ENCODE measurements around the gene TRPM3.
A peak's percentile ranks its signal among the peaks of the same experiment; 100 is the strongest.
"Not testable (repeated sequence)": the region's sequence is repeated elsewhere in the genome, so short reads cannot be mapped to it uniquely, and the experiment has no call there.

TRPM3 gene

DNA sequence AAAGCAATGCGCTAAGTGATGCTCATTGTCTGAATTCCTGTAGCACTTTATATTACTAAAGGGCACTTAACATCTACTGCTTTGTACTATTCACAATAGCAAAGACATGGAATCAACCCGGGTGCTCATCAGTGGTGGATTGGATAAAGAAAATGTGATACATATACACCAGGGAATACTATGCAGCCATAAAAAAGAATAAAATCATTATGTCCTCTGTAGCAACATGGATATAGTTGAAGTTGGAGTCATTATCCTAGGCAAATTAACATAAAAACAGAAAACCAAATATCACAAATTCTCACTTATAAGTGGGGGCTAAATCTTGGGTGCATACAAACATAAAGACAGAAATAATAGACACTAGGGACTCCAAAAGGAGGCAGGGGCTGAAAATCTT is 308.3 kb downstream of the TRPM3 start:
- DNase-seq = no peak

DNA sequence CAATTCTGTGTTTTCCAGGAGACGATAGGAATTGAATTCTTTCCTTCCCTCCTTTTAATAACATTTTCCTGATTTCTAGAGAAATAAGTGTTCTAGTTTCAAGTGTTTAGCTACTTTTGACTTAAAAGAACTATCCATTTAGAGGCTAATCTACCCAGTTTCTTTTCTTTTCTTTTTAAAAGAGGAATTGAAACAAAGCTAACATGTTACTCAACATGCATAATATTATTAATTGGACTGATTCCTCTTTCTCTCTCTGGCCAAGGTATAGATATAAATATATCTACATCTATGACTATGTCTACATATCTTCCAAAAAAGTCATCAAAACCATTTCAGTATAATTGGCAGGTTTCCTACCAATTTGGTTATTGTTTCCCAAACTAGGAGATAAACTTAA is 309.8 kb downstream of the TRPM3 start:
- no peak for DNase-seq

DNA sequence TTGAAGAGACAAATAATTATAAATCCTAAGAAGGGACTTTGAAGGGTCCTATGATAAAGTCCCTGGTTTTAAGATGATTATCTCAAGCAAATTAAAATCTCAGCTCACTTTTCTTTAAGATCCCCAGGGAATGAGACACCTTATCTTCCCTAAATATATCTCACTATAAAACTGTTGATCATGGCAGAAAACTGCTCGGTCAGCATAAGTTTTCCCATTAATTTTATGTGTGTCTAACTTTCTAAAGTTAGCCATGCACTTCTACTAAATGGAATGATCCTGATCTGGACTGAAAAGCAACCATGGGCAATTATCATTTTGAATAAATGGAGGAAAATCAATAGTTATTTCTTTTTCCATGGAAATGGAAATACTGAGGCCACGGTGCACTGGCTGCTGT is 314.5 kb downstream of the TRPM3 start:
- no peak for DNase-seq

DNA sequence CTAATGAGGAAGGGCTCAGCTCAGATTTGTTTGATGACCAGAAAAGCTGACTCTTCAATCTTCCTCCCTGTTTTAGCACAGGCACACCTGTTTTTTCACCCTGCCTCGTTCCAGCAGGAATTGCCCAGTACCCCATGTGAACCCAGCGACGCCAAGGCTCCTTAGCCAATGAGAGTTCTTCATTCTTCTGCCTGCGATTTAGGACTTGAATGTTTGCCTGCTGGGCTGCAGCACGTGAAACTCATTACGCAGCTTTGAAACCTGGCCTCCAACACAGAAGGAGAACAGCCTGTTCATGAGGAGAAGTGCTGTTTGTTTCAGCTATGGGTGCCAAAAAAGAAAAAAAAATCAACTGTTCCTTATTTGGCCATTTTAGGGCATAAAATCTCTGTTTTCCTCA is 315.5 kb downstream of the TRPM3 start:
- peak; percentile 44 for DNase-seq

DNA sequence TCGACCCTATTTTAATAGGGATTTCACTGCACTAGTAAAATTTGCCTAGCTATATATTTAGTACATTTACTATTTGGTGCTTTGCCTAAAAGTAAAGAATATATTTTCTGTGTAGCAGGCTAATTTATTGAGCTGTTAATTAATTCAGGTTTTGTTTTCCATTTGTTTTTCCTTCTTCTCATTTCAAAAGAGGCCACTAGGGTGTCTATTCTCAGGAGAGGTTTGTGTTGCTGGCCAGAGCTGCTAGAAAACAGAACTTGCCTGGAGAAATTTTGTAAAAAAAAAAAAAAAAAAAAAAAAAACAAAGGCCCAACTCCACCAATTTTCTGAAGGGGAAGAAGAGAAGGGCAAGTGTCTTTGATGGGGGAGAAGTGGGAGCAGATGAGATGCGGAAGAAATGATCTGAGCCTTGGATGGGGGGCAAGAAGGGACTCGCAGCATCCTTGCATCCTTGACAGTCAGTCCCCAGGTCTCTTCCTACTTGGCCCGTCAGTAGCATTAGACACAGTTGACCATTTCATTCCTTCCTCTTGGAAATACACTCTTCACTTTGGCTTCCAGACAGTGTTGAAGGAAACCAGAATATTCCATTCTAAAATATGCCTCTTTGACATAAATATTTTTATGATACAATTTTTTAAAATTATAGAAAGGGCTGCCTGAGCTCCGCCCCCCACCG is 318.5 kb downstream of the TRPM3 start:
- no peak for DNase-seq

DNA sequence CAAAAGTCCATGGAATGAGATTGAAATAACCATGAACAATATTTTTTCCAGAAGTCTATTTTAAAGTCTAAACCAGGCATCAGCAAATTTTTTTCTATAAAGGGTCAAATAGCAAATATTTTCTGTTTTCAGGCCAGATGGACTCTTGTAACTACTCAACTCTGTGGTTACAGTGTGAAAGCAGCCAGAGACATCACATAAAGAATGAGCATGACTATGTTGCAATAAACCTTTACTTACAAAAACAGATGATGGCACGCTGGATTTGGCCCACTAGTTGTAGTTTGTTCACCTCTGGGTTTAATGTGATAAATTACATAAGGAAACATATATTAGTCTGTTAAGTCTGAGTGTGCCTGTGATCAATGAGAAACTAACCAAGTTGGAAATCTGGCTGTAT is 319.2 kb downstream of the TRPM3 start:
- DNase-seq = no peak

DNA sequence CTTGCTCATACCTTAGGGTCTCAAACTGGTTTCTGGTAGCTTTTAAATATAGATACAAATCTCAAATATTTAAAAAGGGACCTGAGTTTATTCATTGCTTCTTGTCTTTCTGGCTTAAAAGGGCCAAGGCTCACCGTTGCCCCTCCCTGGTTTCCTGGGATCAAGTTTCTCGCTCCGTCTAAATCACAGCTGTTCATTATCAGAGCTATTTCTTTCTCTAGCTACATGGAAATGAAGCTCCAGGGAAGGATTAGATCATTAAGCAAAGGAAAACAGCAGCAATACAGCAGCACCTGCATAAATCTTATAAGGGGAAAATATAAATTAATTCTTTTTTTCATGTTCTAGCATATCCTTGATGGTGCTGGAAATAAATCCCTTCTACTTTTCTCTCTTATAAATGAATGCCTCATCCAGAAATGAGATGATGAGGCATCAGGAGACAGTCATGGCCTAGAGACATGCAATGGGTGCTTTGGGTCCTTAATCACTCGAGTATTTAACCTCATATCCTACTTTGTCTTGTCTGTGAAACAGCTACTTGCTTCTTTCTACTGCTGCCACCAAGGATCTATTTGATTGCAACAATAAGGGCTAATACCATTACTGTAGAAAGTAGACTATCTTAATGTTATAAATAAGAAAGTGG is 320.1 kb downstream of the TRPM3 start:
- no peak for DNase-seq

DNA sequence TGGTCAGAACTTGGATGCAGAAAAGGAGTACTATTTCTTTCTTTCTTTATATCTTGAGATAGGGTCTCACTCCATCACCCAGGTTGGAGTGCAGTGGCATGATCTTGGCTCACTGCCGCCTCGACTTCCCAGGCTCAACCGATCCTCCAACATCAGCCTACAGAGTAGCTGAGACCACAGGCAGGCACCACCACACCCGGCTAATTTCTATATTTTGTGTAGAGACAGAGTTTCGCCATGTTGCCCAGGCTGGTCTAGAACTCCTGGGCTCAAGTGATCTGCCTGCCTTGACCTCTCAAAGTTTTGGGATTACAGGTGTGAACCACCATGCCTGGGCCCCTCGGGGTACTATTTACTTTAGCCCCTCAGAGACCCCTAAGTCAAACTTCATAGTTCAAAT is 323.4 kb downstream of the TRPM3 start:
- no peak for DNase-seq

DNA sequence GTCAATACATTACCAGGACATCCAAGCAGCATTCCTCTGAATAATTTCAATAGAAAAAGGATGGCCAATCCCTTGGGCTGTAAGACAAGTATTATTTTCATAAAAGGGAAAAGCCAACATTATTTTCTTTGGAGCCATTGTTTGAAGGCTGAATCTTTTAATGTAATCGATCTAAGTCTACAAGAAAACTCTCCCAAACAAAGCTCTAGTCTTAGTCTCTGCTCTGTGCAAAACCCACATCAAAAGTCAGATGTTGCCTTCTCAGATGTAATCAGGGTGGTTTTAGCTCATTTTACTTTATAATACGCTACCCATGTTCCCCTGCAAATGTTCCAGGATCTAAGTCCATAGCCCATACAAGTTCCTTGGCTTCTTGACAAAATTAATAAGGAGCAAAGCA is 325.6 kb downstream of the TRPM3 start:
- no peak for DNase-seq

DNA sequence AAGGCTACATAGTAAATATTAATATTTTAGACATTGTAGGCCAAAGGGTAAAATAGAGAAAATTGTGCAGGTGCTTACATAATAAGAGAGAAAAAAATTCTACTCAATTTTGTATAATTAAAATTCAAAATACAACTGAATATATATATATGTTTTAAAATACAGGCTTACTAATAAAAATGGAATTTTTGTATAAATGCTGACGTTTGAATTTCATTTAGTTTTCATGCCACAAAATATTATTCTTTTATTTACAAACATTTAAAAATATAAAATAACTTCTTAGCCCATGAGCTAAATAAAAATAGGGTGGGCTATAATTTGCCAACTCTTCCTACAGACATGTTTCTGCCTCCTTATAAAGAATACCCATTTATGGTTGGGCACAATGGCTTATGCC is 328.6 kb downstream of the TRPM3 start:
- DNase-seq = no peak

DNA sequence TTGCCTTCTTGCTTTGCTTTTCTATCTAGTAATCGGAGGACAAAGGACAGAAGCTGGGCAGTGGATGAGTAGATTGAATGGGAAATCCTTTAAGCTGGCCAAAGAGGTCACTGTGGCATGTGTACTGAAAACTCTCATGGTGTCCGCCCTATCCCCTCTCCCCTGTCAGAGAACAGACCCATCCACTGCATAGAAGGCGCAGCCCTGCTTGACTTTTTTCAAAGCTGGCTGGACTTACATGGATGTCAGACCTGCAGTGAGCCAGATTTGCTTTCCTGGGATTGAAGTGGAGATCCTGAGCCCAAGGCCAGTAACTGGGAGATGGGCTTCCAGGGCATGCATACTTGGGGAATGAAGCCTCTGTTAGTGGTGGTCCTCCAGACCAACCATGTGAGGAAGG is 329.5 kb downstream of the TRPM3 start:
- no peak for DNase-seq

DNA sequence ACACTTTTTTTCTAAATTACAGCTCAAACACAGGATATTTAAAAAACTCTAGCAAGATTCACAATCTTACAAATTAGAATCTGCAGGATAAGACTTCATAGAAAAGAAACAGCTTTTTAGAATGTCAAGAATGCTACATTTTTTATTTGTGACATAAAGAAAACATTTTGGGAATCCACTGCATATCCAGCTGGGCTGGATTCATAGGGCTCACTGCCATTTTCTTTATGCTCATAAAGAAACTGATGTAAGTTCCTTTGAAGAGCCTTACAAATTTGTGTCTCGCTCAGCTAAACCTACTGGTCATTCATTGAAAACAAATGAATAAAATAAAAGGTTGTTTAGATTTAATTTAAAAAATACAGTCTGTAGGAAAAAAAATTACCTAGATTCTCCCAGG is 332.3 kb downstream of the TRPM3 start:
- DNase-seq = peak; percentile 43

DNA sequence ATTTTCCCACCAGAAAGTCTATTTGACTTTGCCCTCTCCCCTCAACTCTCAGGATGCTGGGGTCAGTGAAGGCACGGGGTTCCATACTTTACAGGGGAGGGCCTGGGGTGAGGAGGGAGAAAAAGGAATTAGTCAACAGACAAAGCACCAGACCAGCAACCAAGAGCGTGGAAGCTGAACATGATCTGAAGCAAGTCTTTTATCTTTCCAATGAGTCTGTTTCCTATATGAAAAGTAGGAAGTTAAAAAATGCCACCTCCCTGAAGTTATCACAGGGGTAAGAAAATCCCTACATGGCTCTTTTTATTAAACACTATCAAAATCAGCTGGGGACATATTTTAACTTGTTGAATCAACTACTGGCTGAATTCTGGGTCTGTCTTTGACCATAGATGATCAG is 337.0 kb downstream of the TRPM3 start:
- DNase-seq = no peak

DNA sequence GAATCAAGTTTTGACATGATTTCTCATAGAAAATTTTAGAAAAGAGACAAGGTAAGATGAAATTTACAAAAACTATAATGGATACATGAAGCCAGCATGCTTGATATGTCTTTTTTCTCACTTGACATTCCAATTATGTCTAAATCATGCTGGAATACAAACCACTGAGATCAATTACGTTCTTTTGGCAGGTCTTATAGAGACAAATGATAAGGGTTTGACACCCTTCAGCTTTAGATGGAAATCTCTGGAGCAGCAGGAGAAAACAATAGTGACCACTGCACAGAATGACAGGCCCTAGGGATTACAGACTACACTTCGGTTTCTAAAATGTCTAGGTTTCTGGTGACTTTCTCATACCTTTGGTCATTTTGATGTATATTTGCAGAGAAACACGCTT is 342.9 kb downstream of the TRPM3 start:
- DNase-seq = no peak

DNA sequence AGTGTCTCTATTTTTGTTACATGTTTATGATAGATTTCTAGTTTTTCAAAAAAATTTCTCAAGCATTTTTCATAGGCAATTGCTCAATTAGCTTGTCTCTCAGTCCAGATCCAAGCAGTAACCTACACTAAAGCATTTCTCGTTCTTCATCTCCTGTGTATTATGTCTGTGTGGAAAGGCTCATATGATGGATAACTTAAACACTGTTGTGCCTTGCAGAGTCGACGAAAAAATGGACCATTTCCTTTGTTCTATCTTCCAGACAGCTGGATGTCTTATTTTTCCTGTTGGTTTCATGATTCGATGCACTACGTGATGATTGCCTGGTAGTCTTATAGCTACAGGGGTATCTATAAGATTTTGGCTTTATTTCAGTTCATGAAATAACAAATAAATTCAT is 347.8 kb downstream of the TRPM3 start:
- DNase-seq = no peak

DNA sequence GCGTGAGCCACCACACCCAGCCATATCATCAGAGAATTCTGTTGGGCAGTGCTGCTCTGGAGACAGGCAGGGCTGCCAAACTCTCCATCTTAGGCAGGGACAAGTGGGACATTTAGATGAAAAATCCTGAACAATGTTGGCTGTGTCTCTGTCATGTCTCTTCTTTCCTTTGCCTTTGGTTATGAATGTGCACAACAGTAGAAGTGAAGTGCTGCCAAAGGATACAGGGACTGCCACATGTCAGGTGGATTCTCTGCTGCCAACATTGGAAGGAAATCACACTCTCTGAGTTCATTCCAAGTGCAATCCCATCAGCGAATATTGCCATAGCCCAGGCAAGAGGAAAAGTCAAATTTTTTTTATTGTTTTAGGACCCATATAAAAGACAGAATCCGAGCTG is 348.8 kb downstream of the TRPM3 start:
- DNase-seq = no peak

DNA sequence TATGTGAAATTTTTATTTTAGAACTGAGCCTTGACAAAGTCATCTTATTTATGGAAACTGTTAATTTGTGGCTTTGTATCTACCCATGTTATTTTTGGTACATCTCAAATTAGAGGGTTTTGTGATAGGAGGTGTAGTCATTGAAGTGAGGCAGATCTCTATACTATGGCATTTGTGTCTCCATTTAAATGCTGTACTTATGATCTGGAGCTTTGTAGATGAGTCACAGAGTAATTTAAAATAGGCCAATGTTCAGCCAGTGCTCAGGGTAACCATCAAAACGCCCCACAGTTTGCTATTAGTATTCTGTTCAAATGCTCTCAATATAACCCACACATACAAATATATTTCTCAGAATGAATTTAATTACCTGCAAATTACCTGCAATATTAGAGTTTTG is 355.5 kb downstream of the TRPM3 start:
- DNase-seq = no peak

DNA sequence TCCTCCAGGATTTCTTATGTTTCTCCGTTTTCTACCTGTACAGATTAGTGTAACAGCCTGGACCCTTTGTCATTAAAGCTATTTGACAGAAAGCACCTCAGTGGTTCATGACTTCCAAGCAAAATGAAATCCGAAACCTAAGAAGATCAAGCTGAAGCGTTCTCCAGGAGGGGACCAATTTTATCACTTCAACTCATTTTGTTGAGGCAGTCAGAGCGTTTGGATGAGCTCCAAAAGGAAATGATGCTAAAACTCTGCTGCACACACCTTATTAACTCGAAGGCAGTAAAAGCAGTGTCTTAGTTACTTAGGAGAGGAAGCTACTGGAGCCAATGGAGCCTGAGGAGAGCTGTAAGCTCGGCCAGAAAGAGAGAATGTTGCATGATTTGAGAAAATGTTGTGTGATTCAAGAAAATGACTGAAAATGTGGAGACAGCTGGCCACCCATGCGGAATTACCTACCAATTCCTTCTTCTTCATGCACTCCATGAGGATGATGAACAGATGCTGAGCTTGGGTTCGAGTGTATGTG is 360.2 kb downstream of the TRPM3 start:
- DNase-seq = no peak

DNA sequence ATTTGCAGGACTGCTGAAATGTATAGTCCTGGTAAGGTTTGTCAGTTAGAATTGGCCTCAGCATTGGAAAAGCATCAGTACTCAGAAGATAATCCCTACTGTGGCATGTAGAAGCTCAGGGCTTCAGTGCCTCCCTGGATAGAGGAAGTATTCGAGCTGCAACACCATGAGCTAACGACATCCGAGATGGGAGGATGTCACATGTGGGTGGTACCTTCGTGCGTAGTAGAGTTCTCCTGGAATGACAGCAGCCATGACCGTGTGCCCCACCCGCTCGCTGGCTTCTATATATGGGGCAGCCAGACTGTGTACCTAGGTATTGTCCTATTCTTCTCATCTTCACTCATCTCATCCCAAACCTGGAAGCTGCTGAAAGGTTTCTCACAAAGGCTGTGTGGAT is 361.2 kb downstream of the TRPM3 start:
- no peak for DNase-seq

DNA sequence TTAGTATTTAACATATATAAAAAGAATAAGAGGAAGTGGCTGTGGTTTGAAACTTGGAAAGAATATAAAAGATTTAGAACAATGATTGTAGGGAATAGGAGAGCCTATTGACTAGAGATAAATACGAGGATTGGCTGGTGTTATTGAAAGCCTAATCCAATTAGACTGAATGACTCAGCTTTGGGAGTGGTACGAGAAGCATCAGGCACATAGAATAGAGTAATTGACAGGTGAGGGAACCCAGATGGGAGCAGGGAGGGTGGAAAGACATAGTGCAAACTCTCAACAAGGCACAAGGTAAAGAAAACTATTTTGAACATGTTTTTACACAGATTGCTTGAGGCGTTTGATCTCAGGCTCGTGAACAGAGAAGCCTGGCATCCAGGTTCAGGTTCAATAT is 368.1 kb downstream of the TRPM3 start:
- DNase-seq = no peak

DNA sequence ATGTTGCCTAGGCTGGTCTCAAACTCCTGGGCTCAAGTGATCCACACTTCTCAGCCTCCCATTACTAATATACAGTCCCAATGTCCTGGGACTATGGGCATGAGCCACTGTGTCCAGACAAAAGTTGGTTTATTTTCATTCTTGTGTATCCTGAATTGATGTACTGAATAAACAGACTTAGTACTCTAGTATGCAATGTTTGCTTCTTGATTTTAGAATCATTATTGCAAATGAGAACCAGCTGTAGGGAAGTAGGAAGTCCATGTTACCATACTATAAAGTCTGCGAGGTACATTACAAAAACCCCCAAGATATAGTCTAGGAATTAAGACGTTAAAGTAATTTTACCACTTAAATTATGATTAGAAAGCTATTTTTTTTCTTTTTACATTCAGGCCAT is 372.4 kb downstream of the TRPM3 start:
- no peak for DNase-seq

DNA sequence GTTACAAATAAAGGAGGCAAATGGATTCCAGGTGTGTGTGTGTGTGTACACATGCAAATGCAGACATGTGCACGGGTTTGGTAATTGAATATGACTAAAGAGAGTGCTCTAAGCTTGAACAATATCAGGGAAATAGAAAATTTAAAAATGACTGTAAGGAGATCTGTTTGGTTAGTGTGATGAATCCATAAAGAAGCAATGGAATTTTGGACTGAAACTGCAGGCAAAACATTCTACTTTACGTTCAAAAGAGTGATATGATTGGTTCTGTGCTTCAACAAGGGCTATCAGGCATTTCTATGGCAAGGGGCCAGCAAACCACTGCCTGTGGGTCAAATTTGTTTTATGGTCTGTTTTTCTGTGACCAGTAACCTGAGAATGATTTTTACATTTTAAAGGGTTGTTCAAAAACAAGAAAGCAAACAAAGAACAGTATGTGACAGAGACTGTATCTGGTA is 374.1 kb downstream of the TRPM3 start:
- DNase-seq = no peak

DNA sequence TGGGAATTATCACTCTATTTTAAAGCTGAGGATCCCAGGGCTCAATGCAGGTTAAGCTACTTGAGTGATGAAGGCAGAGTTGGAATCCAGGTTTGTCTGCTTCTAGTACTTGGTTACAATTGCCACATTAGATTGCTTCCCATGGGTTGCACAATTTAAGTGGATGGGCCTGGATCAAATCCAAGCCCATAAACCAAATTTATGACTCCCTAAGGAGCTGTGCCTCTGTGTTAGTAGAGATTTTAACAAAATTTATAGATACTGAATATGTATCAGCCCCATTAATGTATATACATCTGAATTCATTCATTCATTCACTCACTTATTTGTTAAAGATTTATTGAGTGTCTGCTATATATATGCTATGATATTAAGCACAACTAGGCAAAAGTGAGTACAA is 374.7 kb downstream of the TRPM3 start:
- no peak for DNase-seq

DNA sequence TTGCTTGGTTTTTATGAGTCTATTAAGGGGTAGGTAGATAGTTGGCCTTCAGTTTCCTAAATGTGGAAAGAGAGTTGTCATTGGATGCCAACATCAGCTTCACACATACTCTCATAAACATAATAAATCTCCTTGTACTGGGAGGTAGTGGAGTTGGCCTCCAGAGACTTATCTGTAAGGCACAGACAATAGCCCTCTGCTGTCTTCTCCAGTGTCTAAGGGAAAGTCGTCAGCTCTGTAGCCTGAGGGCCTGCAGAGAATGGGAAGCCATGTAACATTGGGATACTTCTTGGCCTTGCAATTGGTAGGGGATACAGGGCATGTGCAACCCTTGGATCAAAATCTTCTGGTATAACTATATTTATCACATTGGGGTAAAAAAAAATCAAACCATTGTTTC is 375.1 kb downstream of the TRPM3 start:
- DNase-seq = no peak

DNA sequence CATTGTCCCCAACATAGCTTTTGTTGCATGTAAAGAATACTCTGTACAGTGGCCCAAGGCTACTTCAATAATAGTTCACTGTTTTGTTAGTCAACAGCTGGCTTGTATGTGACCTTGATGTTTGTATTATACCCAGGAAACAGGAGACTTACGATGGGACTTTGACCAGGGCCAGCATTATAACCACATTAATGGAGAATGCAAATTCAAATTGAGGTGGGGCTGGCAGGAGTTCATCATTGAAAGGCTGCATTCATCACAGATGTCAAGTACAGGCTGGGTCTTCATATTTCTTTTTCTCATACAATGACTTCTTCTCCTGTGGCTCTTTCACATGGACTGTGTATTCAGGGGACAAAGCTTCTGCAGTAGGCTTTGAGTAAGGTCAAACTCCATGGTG is 396.6 kb downstream of the TRPM3 start:
- not testable (repeated sequence) for DNase-seq
